ENCODE data around the gene MRPL50.

MRPL50 gene

DNA sequence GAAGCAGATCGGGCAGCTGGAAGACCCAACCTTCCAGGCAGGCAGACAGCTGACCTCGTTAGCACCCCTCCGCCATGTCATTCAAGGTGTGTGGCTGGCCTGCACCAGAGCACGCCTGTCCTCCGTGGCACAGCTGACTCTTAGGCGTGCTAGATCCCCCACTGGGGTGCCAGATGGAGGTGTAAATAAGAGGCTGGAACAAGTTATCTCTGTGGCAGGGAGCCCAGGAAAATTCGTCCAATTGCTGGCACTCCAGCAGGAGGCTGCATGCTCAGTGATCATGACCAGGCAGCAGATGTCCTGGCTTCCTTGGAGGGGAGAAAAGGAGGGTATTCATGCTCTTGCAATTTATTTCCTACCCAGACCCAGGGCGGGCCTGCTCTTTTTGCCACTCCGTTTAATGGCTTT is 45.0 kb upstream of the MRPL50 start:
- H3K36me3 ChIP-seq (ENCODE audit: low read length) = no peaks in the 10 kb centered on the region
- H3K4me2 ChIP-seq (ENCODE audit: low read depth, low read length, poor library complexity, severe bottlenecking) = no peak overlapping the region
- no peak overlapping the region for H3K4me3 ChIP-seq (ENCODE audit: insufficient read depth, low read length, poor library complexity, severe bottlenecking)
- H4K20me1 ChIP-seq (ENCODE audit: low read depth, low read length) = no peaks in the 10 kb centered on the region
- H2AFZ ChIP-seq (ENCODE audit: low read depth, low read length, severe bottlenecking) = no peak overlapping the region
- no peaks in the 10 kb centered on the region for H3K79me2 ChIP-seq (ENCODE audit: insufficient read depth, low read length)
- H3K27ac ChIP-seq (ENCODE audit: low read depth, low read length) = no peak overlapping the region
- H3K9me3 ChIP-seq (ENCODE audit: insufficient read depth, low read length) = no peaks in the 10 kb centered on the region
- H3K27me3 ChIP-seq (ENCODE audit: low read length) = no peaks in the 10 kb centered on the region
- TF ChIP-seq EZH2phosphoT487 (conservative IDR thresholded peaks at IDR 0.05; ENCODE audit: low read length) = no peak
- TF ChIP-seq, protein P1, sequence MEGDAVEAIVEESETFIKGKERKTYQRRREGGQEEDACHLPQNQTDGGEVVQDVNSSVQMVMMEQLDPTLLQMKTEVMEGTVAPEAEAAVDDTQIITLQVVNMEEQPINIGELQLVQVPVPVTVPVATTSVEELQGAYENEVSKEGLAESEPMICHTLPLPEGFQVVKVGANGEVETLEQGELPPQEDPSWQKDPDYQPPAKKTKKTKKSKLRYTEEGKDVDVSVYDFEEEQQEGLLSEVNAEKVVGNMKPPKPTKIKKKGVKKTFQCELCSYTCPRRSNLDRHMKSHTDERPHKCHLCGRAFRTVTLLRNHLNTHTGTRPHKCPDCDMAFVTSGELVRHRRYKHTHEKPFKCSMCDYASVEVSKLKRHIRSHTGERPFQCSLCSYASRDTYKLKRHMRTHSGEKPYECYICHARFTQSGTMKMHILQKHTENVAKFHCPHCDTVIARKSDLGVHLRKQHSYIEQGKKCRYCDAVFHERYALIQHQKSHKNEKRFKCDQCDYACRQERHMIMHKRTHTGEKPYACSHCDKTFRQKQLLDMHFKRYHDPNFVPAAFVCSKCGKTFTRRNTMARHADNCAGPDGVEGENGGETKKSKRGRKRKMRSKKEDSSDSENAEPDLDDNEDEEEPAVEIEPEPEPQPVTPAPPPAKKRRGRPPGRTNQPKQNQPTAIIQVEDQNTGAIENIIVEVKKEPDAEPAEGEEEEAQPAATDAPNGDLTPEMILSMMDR (IDR thresholded peaks at IDR 0.05; ENCODE audit: insufficient read depth, low read length, poor library complexity, severe bottlenecking) = no peak
- H3K9me2 ChIP-seq (replicated peaks; ENCODE audit: insufficient read depth, low read length) = no peaks in the 10 kb centered on the region
- peaks cover 7% of the 10 kb centered on the region; the same call in 1 of the 2 replicates for H3F3A ChIP-seq (ENCODE audit: insufficient read depth)
- H3K9ac ChIP-seq (ENCODE audit: low read length) = no peak overlapping the region

DNA sequence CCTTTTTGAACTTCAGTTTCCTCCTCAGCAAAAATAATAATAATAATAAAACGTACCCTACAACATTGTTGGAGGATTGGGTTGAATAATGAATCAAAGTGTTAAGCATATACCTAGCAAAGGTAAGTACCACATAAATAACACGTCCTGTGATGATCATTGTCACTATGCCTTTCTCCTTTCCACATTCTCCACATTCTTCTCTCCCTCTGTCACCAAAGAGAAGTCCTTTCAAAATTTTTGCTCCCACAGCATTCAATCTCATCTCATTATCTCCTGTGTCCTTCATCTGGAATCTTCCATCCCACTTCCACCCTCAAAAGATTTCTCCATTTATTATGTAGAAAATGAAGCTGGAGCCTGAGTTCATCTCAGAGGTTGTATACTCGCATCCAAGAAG is 44.3 kb upstream of the MRPL50 start:
- Histone ChIP-seq H3K9me2 (replicated peaks; ENCODE audit: insufficient read depth, low read length) (no peaks in the 10 kb centered on the region), H3K4me3 (ENCODE audit: insufficient read depth, low read length, poor library complexity, severe bottlenecking) (no peak overlapping the region), H3K4me2 (ENCODE audit: low read depth, low read length, poor library complexity, severe bottlenecking) (no peak overlapping the region), H3F3A (ENCODE audit: insufficient read depth) (0 out of 2 replicates have a peak, but pooled peaks cover 1% of the 10 kb centered on the region), H4K20me1 (ENCODE audit: low read depth, low read length) (no peaks in the 10 kb centered on the region), H3K27me3 (ENCODE audit: low read length) (no peaks in the 10 kb centered on the region), H3K27ac (ENCODE audit: low read depth, low read length) (no peak overlapping the region), H3K79me2 (ENCODE audit: insufficient read depth, low read length) (no peaks in the 10 kb centered on the region), H3K9ac (ENCODE audit: low read length) (no peak overlapping the region), H3K9me3 (ENCODE audit: insufficient read depth, low read length) (no peaks in the 10 kb centered on the region), H2AFZ (ENCODE audit: low read depth, low read length, severe bottlenecking) (no peak overlapping the region), H3K36me3 (ENCODE audit: low read length) (no peaks in the 10 kb centered on the region)
- TF ChIP-seq, protein P1 (IDR thresholded peaks at IDR 0.05; ENCODE audit: insufficient read depth, low read length, poor library complexity, severe bottlenecking) = no peak
- no peak for TF ChIP-seq EZH2phosphoT487 (conservative IDR thresholded peaks at IDR 0.05; ENCODE audit: low read length)

DNA sequence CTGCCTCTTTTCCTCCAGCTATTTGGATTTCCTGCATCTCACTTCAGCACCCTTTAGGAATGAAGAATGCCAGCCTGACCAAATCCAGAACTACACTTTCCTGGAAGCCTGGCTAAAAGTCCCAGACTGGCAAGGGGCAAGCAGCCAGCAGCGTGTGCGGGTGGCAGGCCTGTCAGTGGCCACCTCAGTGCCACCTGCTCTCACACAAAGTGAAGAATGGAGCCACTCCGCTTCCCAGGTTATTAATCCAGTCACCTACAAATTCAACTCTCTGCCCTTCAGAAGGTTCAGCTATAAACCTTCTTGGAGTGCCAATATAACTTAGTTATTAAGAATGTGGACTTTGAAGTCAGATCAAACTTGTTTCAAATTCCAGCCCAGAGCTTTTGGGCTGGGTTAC is 43.9 kb upstream of the MRPL50 start:
- H3K27ac ChIP-seq (ENCODE audit: low read depth, low read length) = no peak overlapping the region
- no peaks in the 10 kb centered on the region for H4K20me1 ChIP-seq (ENCODE audit: low read depth, low read length)
- H3K4me2 ChIP-seq (ENCODE audit: low read depth, low read length, poor library complexity, severe bottlenecking) = no peak overlapping the region
- H3K9me2 ChIP-seq (replicated peaks; ENCODE audit: insufficient read depth, low read length) = no peaks in the 10 kb centered on the region
- no peak overlapping the region for H2AFZ ChIP-seq (ENCODE audit: low read depth, low read length, severe bottlenecking)
- no peaks in the 10 kb centered on the region for H3K27me3 ChIP-seq (ENCODE audit: low read length)
- H3F3A ChIP-seq (ENCODE audit: insufficient read depth) = no peaks in the 10 kb centered on the region
- H3K9me3 ChIP-seq (ENCODE audit: insufficient read depth, low read length) = no peaks in the 10 kb centered on the region
- H3K36me3 ChIP-seq (ENCODE audit: low read length) = no peaks in the 10 kb centered on the region
- H3K4me3 ChIP-seq (ENCODE audit: insufficient read depth, low read length, poor library complexity, severe bottlenecking) = no peak overlapping the region
- no peak overlapping the region for H3K9ac ChIP-seq (ENCODE audit: low read length)
- no peaks in the 10 kb centered on the region for H3K79me2 ChIP-seq (ENCODE audit: insufficient read depth, low read length)
- no peak for TF ChIP-seq EZH2phosphoT487 (conservative IDR thresholded peaks at IDR 0.05; ENCODE audit: low read length)
- TF ChIP-seq, protein P1 (IDR thresholded peaks at IDR 0.05; ENCODE audit: insufficient read depth, low read length, poor library complexity, severe bottlenecking) = no peak

Data from SU-DHL-6 (cell line).